Tibial nerve (tissue), 4 donors: ENCODE results near the gene NIT2. TPM values are rescaled to one million over a fixed set of nuclear protein-coding genes. Genes with fewer than 3 reads are reported as not detected.
A peak's percentile ranks its signal among the peaks of the same experiment; 100 is the strongest.
"Not testable (repeated sequence)": the region's sequence is repeated elsewhere in the genome, so short reads cannot be mapped to it uniquely, and the experiment has no call there.

ENCODE experiments used
- DNase-seq, 2 donors: peaks; one replicate each; pipeline ENCODE4 v3.0.0-alpha.2; 2019; ENCODE audit warnings: low spot score in 2 of 2
- H3K27ac ChIP-seq, 4 donors: fragments of 200-600 bp; sonication (generic) in 3 of 4; one replicate each; pipeline ENCODE4 v1.5.1; 2017 to 2019; ENCODE audit warnings: mild to moderate bottlenecking in 1 of 4
- H3K27me3 ChIP-seq, 2 donors: fragments of 200-600 bp; sonication (generic) in 1 of 2; one replicate each; pipeline versions ENCODE4 v1.5.1 to v1.6.0; 2017 to 2019
- H3K36me3 ChIP-seq, 3 donors: fragments of 200-600 bp; sonication (generic); one replicate each; pipeline ENCODE4 v1.5.1; 2018 to 2019
- H3K4me1 ChIP-seq, 4 donors: fragments of 200-600 bp; sonication (generic) in 3 of 4; one replicate each; pipeline ENCODE4 v1.5.1; 2017 to 2019
- H3K4me3 ChIP-seq, 4 donors: fragments of 200-600 bp; sonication (generic) in 3 of 4; one replicate each; pipeline ENCODE4 v1.5.1; 2017 to 2019; ENCODE audit warnings: mild to moderate bottlenecking in 1 of 4, moderate library complexity in 1 of 4
- H3K9me3 ChIP-seq, 4 donors: fragments of 200-600 bp; sonication (generic) in 3 of 4; one replicate each; pipeline ENCODE4 v1.5.1; 2017 to 2019
- CTCF ChIP-seq, 5 experiments: fragments of 200-600 bp in 3 of 5; fragments of 450-650 bp in 2 of 5; sonication (generic) in 3 of 5; IDR thresholded peaks; one replicate each; pipeline ENCODE4 v1.5.1; 2016 to 2019; ENCODE audit warnings: antibody characterized with exemption in 5 of 5, mild to moderate bottlenecking in 3 of 5, moderate library complexity in 2 of 5
- EP300 ChIP-seq, 2 donors: sonication (generic); formaldehyde crosslinking; IDR thresholded peaks; one replicate each; pipeline ENCODE4 v1.6.1; 2017; ENCODE audit warnings: antibody characterized with exemption in 2 of 2, mild to moderate bottlenecking in 1 of 2
- POLR2A ChIP-seq, 2 donors: fragments of 450-650 bp; IDR thresholded peaks; one replicate each; pipeline ENCODE4 v1.6.1; 2017; ENCODE audit warnings: antibody characterized with exemption in 2 of 2, mild to moderate bottlenecking in 2 of 2, moderate library complexity in 2 of 2
- WGBS, 2 donors: methylation state at CpG; one replicate each; pipeline ENCODE4 v1.1.5; 2018; 5-methylcytosine and 5-hydroxymethylcytosine counted together
- total RNA-seq, 4 donors: library from RNA; depleted of rRNA; stranded (reverse); fragments of >200 nt; gene quantifications; one replicate each; pipeline ENCODE4 v1.1.0, GENCODE V29; 2016

The NIT2 gene
- total RNA-seq, 4 donors from 2014 or later: 32.9 to 43.5 (median 37.4) TPM

GRCh38 chr3:100335434-100335833 is 877 bp downstream of the NIT2 start:
- TF ChIP-seq POLR2A (IDR thresholded peaks at IDR 0.05): no peak
- no peak for TF ChIP-seq EP300 (IDR thresholded peaks at IDR 0.05)
- TF ChIP-seq CTCF (IDR thresholded peaks at IDR 0.05): no peak
- H3K4me3 ChIP-seq: peak overlapping the region in 3 of 4 donors; percentile 42 to 77 (median 59)
- 71 to 77% methylated on average over 14 of the region's 14 CpGs for WGBS, 2 donors
- no peak for DNase-seq
- H3K9me3 ChIP-seq: no peaks in the 10 kb centered on the region
- peak overlapping the region in 3 of 4 donors; percentile 80 to 88 (median 81) for H3K27ac ChIP-seq
- H3K4me1 ChIP-seq: peaks cover 0 to 19% (median 8%) of the 10 kb centered on the region in 4 donors
- no peaks in the 10 kb centered on the region for H3K27me3 ChIP-seq
- H3K36me3 ChIP-seq: peaks cover 0 to 24% (median 0%) of the 10 kb centered on the region in 3 donors

GRCh38 chr3:100336229-100336628 is 1.7 kb downstream of the NIT2 start:
- H3K27me3 ChIP-seq, H3K9me3 ChIP-seq, DNase-seq, H3K4me3 ChIP-seq: not testable (repeated sequence)
- Histone ChIP-seq H3K36me3 (peaks cover 0 to 32% (median 0%) of the 10 kb centered on the region in 3 donors), H3K4me1 (peaks cover 0 to 19% (median 8%) of the 10 kb centered on the region in 4 donors), H3K27ac (peak overlapping the region in 2 of 4 donors; percentile 81 to 88)
- 88 to 93% methylated on average over 10 of the region's 10 CpGs for WGBS, 2 donors

GRCh38 chr3:100338911-100339310 is 4.4 kb downstream of the NIT2 start:
- Histone ChIP-seq H3K27me3 (no peaks in the 10 kb centered on the region), H3K9me3 (peaks cover 0 to 6% (median 0%) of the 10 kb centered on the region in 4 donors), H3K4me3 (no peak overlapping the region), H3K4me1 (peaks cover 0 to 18% (median 8%) of the 10 kb centered on the region in 4 donors), H3K27ac (no peak overlapping the region), H3K36me3 (peaks cover 0 to 58% (median 0%) of the 10 kb centered on the region in 3 donors)
- DNase-seq: no peak
- 74 to 81% methylated on average over 10 of the region's 10 CpGs for WGBS, 2 donors
- no peak for TF ChIP-seq EP300 (IDR thresholded peaks at IDR 0.05)
- TF ChIP-seq CTCF (IDR thresholded peaks at IDR 0.05): no peak
- no peak for TF ChIP-seq POLR2A (IDR thresholded peaks at IDR 0.05)

- no peak for DNase-seq
- Histone ChIP-seq H3K4me3 (no peak overlapping the region), H3K27ac (no peak overlapping the region), H3K4me1 (peaks cover 0 to 13% (median 8%) of the 10 kb centered on the region in 4 donors), H3K27me3 (no peaks in the 10 kb centered on the region), H3K9me3 (peaks cover 0 to 6% (median 0%) of the 10 kb centered on the region in 4 donors), H3K36me3 (peaks cover 0 to 67% (median 0%) of the 10 kb centered on the region in 3 donors)
- TF ChIP-seq EP300 (IDR thresholded peaks at IDR 0.05) (no peak), CTCF (IDR thresholded peaks at IDR 0.05) (no peak), POLR2A (IDR thresholded peaks at IDR 0.05) (no peak)
- WGBS, 2 donors: 93 to 96% methylated on average over 5 of the region's 5 CpGs
These were observed 5.2 kb downstream of the NIT2 start for GRCh38 chr3:100339786-100340185.

GRCh38 chr3:100340527-100340926 is 6.0 kb downstream of the NIT2 start:
- H3K27me3 ChIP-seq: no peaks in the 10 kb centered on the region

More at GRCh38 chr3:100340527-100340926, 6.0 kb downstream of the NIT2 start:
- Histone ChIP-seq H3K9me3 (peaks cover 0 to 6% (median 0%) of the 10 kb centered on the region in 4 donors), H3K36me3 (peaks cover 0 to 75% (median 0%) of the 10 kb centered on the region in 3 donors), H3K4me3 (no peak overlapping the region), H3K4me1 (peaks cover 0 to 7% (median 4%) of the 10 kb centered on the region in 4 donors), H3K27ac (peak overlapping the region in 1 of 4 donors; percentile 24)
- no peak for DNase-seq
- 98 to 100% methylated on average over 1 of the region's 1 CpG for WGBS, 2 donors
- TF ChIP-seq EP300 (IDR thresholded peaks at IDR 0.05) (peak in 1 of 2 donors; percentile 16), CTCF (IDR thresholded peaks at IDR 0.05) (no peak)
